GM18499 (cell line): ENCODE data around the gene PRM3.

Experiments used
- ATAC-seq: cut with Tn5 transposase; IDR thresholded peaks from one replicate; pipeline ENCODE4 v1.9.1; 2021; ENCODE audit warnings: moderate number of reproducible peaks; ENCODE audit not compliant: insufficient read depth, unreplicated experiment

Gene PRM3

DNA sequence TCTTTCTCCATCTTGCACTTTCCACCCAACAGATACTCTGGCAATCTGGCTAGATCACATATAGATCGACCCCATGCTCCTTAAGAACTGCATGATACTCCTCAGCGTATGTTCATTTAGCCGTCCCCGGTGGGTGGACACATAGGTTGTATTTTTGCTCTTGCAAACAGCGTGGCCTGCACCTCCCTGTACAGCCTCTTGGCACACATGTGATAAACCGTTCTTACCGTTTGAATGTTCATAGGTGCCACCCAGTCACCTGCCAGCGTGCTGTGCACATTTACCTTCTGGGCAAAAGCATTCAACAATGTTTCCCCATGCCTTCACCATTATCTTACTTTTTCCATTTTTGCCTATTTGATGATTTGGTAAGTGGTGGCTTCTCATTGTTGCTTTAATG is 10.5 kb downstream of the PRM3 start:
- no peak for ATAC-seq

DNA sequence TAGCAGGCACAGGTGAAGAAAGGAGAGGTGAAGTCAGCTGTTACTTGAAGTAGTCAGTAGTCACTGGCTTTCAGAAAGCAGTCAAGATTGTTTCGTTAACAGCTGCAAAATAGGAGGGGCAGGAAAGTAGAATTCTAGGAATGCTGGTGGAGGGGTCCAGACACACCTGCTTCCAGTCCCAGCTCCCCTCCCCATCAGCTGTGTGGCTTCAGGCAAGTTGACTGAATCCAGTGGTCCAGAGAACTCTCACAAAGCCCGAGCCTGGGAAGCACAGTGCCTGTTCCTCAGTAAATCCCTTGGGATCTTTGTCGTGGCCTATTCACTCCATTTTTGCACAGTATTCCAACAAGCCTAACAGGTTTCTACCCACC is 12.8 kb downstream of the PRM3 start:
- ATAC-seq, result no peak

DNA sequence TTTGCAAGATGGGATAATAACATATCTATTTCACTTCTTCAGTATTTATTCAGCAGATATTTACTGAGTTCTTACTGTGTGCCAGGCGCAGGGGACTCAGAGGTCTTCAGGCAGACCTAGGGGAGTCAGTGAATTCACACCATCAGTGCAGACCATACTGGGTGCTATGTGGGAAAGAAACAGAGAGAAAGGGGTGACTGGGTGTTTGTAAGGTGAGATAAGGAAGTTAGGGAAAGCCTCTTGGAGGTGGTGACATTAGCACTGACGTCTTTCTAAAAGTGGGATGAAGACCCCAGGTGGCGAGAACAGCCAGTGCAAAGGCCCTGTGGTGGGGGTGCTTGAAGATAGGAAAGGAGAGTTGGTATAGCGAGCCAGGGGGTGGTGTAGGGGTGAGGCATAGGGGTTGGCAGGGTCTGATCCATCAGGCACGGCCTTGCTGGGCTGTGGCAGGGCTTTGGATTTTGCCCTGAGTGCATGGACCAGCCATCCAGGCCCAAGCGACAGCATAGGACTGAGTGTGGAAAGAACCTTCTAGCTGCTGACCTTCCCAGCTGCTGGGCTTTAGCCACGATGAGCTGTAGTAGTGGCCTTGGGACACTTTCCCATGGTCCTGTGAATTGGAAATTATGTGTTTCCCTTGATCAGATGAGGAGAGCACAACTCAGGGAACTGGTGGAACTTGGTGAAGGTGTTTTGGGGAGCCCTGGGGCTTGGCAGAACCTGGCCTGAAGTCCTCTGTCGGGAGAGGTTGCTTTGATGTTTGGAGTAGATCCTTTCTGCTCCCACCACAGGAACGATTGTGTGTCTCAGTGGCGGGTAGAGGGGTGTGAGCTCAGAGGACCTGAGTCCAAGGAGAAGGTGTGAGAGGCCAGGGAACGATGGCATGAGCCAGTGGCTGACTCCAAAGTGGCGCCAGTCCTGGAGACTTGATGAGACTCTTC is 13.5 kb downstream of the PRM3 start:
- ATAC-seq, result no peak

DNA sequence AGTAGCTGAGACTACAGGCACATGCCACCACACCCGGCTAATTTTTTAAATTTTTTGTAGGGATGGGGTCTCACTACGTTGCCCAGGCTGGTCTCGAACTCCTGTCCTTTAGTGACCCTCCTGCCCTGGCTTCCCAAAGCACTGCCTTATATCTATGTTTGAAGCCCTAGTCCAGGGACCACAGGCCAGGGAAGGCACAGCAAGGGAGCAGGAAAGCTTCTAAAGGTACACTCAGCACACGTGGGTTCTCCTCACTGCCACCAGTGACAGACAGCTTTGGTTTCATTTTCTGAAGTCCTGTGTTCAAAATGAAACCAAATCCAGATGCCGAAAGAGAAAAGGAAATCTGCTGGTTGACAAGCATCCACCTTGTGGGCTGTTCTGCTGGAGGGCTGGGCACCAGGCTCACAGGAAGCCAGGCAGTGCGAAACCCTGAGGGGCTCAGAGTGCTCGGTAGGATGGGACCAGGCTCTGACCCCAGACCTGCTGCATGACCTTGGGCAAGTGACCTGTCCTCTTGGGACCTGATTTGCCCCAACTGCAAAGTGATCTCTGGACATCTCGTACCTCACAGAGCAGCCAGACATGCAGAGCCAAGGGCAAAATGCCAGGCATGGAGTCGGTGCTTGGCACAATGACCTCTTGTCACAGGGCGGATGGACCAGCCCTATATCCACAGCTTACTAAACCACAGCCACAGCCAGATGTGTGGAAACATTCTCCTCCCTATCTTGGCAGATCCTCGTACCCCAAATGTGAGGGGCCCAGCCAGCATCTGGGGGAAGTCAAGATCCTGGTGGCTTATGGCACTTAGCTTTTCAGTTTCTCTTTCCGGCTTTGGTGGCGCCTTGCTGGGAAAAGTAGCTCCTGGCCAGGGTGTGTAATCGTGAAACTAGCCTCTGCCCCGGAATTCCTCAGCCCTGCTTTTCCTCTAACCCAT is 14.6 kb downstream of the PRM3 start:
- no peak for ATAC-seq

DNA sequence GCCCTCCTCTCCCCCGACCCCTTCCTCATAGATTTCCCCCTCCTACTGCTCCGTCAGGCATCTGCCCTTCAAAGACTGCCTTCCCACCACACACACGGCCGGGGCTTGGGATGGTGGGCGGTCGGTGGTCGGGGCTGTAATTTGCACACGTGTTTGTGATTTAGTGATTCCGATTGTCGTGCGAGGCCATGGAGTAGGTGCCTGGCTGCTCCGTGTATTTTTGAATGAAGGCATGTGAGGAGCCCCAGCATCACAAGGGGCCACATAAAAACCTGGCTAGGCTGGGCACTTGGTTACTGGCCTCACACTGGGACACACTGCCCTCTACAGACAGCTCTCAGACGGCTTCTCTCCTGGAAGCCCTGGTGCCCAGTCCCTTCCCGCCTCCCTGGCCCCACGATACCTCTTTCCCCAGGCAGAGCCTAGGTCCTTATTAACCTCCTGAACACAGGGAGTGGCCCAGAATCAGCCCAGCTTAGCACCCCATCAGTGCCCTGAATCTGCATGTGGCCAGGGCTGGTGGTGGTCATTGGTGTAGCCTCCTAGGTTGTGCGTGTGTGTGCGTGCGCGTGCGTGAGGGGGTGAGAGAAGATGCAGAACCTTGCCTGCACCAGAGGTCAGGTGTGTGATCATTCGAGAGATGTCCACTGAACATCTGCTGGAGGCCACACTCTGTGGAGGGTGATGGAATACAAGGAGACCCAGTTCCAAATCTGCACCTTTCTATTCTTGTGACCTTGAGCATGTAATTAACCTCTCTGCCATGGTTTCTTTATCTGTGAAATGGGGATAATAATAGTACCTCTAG is 16.1 kb downstream of the PRM3 start:
- no peak for ATAC-seq

DNA sequence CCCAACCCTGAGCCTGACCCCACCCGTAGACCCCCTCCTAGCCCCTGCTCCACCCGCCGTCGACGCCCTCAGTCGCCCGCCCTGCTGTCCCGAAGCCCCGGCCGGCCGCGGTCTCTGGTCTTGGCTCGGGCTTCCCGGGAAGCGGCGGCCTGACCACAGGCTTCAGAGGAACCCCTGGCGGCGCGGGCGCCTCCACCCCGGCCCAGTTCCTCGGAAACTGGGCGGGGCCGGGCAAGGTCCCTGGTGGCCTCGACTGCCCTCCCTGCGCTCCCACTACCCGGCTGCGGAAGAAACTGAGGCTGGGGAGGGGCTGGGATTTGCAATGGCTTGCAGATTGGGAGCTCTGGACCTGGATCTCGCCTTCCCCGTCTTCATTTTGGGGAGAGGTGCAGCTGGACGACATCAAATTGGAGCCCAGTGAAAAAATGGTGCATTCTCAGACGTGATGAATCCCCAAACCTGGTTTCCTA is 16.7 kb downstream of the PRM3 start:
- no peak for ATAC-seq

DNA sequence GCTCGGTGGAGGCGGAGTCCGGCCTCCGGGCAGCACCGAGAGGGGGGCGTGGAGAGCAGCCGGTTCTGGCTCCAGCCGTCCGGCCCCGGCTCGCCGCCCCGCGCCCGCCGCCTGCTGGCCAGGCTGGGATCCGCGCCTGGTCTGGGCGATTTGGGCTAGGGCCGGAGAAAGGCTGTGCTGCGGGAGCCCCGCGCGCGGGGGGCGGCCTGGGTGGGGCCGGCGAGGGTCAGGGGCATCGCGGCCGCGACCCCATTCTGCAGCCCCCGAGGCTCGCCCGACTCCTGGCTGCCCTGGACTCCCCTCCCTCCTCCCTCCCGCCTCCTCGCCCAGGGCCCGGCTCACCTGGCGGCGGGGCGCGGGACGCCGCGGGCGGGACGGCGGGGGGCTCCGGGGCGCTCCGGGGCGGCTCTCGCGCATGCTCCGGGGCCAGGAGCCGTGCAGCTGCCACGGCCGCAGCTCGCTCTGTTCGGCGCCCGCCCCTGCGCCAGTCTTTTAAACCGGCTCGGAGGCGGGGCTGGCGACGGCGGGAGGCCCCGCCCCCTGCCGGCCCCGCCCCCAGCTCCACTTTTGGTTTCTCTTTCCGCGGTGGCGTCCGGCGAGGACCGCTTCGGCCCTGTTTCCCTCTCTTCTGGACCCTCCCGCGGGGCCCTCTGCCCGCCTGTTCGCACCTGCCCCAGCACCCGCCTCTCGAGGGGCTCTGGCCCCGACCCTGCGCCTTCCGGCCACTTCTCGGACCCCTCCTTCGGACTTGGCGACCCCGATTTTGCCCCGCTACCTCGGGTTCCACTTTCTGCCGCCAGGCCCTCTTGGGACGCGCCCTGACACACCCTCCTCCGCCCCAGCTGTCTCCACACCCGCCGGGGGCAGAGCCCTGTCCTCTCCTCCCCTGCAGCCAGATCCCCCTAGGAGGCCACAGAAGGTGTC is 17.4 kb downstream of the PRM3 start, which contains the start of gene SOCS1:
TSS of gene SOCS1 (minus strand) at position 468 of the 924 bp plus-strand sequence. CDS start 726 bp downstream, outside the sequence.
- ATAC-seq, result no peak

DNA sequence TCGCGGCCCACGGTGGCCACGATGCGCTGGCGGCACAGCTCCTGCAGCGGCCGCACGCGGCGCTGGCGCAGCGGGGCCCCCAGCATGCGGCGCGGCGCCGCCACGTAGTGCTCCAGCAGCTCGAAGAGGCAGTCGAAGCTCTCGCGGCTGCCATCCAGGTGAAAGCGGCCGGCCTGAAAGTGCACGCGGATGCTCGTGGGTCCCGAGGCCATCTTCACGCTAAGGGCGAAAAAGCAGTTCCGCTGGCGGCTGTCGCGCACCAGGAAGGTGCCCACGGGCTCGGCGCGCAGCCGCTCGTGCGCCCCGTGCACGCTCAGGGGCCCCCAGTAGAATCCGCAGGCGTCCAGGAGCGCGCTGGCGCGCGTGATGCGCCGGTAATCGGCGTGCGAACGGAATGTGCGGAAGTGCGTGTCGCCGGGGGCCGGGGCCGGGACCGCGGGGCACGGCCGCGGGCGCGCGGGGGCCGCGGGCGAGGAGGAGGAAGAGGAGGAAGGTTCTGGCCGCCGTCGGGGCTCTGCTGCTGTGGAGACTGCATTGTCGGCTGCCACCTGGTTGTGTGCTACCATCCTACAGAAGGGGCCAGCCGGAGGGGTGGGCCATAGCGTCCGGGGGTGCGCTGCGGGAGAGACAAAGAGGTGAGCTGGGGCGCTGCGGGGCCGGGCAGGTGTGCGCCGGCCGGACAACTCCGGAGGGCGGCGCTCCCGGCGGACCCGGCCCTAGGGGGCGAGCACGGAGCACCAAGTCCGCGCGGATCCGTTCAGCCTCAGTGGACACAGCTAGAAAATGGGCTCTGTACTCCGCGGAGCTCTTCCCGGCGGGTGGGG is 18.3 kb downstream of the PRM3 start:
- ATAC-seq, result no peak

DNA sequence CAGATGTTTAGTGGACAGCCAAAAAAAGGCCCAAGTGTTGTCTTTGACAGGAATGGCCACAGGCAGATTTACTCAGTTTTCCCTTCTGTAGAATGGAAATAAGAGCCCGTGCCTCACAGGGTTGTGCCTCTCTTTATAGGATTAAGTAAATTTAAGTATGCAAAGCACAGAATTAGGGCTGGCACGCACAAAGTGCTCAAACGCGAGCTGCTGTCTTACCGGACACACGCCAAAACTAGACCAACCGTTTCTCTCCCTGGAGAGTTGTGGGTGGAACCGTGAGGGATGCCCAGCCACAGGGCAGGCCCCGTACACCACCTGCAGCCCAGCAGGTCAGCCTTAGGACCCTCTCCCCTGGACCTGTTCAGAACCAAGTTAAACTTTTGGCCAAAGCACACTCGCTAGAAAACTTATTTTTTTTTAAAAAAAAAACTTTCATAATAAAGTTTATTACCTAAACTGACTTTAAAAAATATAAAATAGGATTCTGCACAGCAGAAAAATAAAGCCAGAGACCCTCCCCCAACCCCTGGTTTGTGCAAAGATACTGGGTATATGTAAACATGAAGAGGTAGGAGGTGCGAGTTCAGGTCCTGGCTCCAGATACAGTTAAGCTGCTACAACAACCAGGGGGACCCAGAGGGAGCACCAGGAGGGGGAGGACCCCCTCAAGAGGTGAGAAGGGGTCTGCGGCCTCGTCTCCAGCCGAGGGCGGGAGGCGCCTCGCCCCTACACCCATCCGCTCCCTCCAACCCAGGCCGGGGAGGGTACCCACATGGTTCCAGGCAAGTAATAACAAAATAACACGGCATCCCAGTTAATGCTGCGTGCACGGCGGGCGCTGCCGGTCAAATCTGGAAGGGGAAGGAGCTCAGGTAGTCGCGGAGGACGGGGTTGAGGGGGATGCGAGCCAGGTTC is 19.2 kb downstream of the PRM3 start:
- no peak for ATAC-seq

DNA sequence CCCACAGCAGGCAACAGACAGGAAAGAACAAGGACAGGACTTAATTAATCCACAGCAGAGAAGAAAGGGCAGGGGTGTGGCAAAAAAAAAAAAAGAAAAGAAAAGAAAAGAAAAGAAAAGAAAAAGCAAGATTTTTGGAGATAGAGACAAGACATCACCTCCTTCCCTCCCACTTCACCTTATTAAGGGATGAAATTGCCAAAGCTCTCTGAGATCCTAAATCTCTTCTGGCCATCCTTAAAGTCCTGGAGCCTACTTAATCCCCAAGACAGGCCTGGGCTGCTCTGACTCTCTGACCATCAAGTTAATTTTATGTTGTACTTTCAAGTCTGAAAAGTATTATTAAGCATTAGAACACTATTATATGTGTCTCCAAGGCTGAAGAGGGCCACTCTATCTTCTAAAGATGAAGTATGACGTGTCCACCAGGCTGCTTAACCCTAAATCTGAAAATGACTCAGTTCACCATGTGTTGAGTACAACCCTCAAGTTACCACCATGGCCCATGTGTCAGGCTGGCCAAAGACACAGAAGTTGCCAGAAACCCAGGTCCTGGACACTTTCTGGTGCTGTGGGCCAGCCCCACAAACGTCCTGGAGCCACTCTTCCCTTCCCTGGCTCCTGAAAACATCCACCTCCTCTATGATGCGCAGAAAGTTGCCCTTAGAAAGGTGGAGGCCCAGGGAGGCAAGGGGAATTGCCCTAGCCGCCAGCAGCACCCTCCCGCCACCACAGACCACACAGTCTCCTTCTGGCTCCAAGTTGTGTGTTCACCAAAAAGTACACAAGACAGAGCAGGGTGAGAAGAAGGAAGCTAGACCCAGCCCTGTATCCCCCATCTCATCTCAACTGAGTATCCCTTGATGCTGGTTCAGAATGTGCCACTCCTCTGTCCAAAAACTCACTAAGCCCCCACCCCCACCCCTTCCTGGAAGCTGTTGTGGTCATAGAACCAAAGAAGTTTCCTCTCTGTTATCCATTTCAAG is 20.1 kb downstream of the PRM3 start:
- no peak for ATAC-seq

DNA sequence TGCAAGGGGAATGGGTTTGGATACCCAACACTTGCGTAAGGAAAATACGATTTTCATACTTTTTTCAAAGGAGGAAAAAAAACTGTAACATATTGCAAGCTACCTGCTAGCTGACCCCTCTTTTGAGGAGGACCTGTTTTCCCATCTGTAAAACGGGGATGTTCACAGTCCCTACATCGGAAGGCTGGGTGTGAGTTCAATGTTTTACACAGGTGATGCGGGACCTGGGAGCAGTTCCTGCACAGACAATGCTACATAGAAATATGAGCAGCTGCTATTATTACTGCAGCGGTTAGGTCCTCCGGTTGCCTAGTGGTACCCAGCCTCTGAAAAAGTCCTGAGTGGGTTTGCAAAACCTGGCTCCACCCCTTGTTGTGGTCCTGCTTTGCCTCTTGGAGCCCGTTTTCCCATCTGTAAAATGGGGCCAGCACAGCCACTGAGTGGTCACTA is 20.9 kb downstream of the PRM3 start:
- no peak for ATAC-seq

DNA sequence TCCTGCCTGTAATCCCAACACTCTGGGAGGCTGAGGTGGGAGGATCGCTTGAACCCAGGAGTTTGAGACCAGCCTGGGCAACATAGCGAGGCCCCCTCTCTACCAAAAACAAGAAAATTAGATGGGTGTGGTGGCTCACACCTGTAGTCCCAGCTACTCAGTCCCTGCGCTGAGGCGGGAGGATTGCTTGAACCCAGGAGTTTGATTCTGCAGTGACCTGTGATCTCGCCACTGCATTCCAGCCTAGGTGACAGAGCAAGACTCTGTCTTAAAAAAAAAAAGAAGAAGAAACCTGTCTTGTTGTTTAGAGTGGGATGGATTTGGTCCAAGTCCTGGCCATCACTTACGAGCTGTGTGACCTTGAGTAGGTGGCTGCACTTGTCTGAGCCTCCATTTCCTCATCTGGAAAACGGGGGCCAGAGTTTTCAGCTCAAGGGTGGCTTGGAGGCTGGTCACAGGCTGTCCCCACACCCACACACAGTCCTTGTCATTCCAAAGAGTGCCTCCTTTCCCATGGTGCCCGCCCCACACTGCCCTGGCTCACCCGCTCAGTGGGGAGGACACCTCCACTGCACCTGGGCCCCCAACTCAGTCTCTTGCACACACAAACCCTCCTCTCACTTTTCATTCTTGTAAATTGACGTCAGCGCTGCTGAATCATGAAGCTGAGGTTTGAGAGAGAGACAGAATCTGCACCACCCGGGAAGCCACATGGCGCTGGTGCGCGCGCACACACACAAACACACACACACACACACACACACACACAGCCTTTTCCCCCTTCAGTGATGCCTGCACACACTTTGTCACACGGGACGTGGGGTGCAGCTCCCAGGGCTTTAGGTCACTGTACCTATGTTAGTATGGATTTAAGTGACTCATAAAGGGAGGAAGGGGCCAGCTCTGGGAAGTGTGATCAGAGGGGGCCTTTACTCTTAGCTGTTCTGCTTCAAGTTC is 21.6 kb downstream of the PRM3 start:
- no peak for ATAC-seq

DNA sequence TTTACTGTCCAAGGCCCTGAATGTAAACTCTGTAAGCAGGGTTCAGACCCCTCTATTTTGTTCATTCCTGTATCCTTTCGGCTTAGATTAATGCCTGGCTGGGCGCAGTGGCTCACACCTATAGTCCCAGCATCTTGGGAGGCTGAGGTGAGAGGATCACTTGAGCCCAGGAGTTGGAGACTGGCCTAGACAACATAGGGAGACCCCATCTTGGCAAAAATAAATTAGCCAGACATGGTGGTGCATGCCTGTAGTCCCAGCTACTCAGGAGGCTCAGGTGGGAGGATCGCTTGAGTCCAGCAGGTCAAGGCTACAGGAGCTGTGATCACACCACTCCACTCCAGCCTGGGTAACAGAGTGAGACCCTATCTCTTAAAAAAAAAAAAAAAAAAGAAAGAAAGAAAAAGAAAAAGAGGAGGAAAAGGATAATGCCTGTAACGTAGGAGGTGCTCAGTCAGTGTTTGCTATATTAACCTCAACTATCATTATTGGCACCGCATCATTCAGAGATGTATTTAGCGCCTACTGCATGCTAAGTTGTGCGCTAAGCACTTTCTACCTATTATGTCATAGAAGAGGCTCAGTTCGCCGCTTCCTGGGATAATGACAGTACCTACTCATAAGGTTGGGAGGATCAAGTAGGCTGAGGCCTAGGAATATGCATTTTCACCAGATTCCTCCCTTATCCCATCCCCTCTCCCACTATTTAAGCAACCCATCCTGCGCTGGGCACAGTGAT is 22.5 kb downstream of the PRM3 start:
- no peak for ATAC-seq

DNA sequence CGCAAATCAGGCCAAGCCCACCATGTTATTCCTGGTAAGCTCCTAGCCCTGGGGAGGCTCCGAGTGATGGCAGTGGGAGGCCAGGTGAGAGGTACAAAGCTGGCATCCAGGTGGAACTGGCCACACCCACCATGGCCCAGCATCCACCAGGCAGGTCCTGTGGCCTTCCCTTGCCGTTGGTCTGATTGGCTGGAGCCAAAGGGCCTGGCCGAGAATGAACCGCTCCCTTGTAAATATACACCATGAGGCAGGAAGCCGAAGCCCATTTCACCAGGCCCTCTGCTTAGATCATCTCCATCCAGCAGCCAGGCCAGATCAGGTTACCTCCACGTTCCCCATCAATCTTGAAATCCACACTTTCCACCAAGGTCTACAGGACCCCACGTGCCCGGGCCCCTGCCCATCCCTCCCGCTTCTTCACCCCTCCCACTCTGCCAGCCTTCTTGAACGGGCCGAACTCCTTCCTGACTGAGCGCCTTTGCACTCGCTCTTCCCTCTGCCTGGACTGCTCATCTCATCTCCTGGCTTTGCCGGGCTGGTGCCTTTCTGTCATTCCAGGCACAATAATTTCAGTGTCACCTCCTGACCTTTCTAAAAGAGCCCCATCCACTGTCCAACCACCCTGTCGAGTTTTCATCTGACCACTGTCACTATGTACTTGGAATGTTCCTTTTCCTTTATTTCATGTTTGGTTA is 23.2 kb downstream of the PRM3 start:
- no peak for ATAC-seq
